ENCODE measurements around the gene APC2. TPM values are rescaled to one million over a fixed set of nuclear protein-coding genes. Genes with fewer than 3 reads are reported as not detected.

Gene APC2
- total RNA-seq, 1 donor from 2014 or later: 0.22 TPM

- Histone ChIP-seq H3K9me3 (replicated peaks) (no peaks in the 10 kb centered on the region), H3K27me3 (ENCODE audit: low read depth) (no peaks in the 10 kb centered on the region), H3K36me3 (peaks cover 91% of the 10 kb centered on the region), H3K4me3 (no peak overlapping the region), H3K4me1 (peaks cover 40% of the 10 kb centered on the region), H3K27ac (replicated peaks) (peak overlapping the region; percentile 84)
- DNase-seq: no peak
- intact Hi-C loops (cut with micrococcal nuclease): no loop called here
- TF ChIP-seq CTCF (IDR thresholded peaks at IDR 0.05; ENCODE audit: borderline replicate concordance): no peak
Measured at GRCh38 chr19:1430246-1430645, 19.7 kb upstream of the APC2 start.

- H3K36me3 ChIP-seq: peaks cover 88% of the 10 kb centered on the region
- H3K4me1 ChIP-seq: peaks cover 31% of the 10 kb centered on the region
- H3K27me3 ChIP-seq (ENCODE audit: low read depth): no peaks in the 10 kb centered on the region
- intact Hi-C loops (cut with micrococcal nuclease): no loop called here
- H3K27ac ChIP-seq (replicated peaks): no peak overlapping the region
- TF ChIP-seq CTCF (IDR thresholded peaks at IDR 0.05; ENCODE audit: borderline replicate concordance): no peak
- DNase-seq: no peak
- H3K9me3 ChIP-seq (replicated peaks): no peaks in the 10 kb centered on the region
- no peak overlapping the region for H3K4me3 ChIP-seq
Measured at GRCh38 chr19:1431759-1432506, 18.0 kb upstream of the APC2 start.

- Histone ChIP-seq H3K36me3 (peaks cover 82% of the 10 kb centered on the region), H3K4me3 (no peak overlapping the region)
Measured at GRCh38 chr19:1432507-1432887, 17.4 kb upstream of the APC2 start.

GRCh38 chr19:1433119-1434039 lies 16.5 kb upstream of the APC2 start:
- H3K27me3 ChIP-seq (ENCODE audit: low read depth): no peaks in the 10 kb centered on the region
- no peak for DNase-seq
- peaks cover 33% of the 10 kb centered on the region for H3K4me1 ChIP-seq
- no peak for TF ChIP-seq CTCF (IDR thresholded peaks at IDR 0.05; ENCODE audit: borderline replicate concordance)
- H3K27ac ChIP-seq (replicated peaks): no peak overlapping the region
- intact Hi-C loops (cut with micrococcal nuclease): no loop called here
- H3K4me3 ChIP-seq: no peak overlapping the region
- H3K36me3 ChIP-seq: peaks cover 73% of the 10 kb centered on the region
- H3K9me3 ChIP-seq (replicated peaks): no peaks in the 10 kb centered on the region

More at GRCh38 chr19:1432507-1432887, 17.4 kb upstream of the APC2 start:
- no peak overlapping the region for H3K27ac ChIP-seq (replicated peaks)
- H3K9me3 ChIP-seq (replicated peaks): no peaks in the 10 kb centered on the region
- TF ChIP-seq CTCF (IDR thresholded peaks at IDR 0.05; ENCODE audit: borderline replicate concordance): no peak
- intact Hi-C loops (cut with micrococcal nuclease): no loop called here
- no peak for DNase-seq
- H3K4me1 ChIP-seq: peaks cover 26% of the 10 kb centered on the region
- H3K27me3 ChIP-seq (ENCODE audit: low read depth): no peaks in the 10 kb centered on the region

- intact Hi-C loops (cut with micrococcal nuclease): no loop called here
- no peaks in the 10 kb centered on the region for H3K9me3 ChIP-seq (replicated peaks)
- DNase-seq: no peak
- H3K4me3 ChIP-seq: no peak overlapping the region
- peaks cover 34% of the 10 kb centered on the region for H3K4me1 ChIP-seq
- H3K36me3 ChIP-seq: peaks cover 67% of the 10 kb centered on the region
- H3K27me3 ChIP-seq (ENCODE audit: low read depth): no peaks in the 10 kb centered on the region
- no peak overlapping the region for H3K27ac ChIP-seq (replicated peaks)
- TF ChIP-seq CTCF (IDR thresholded peaks at IDR 0.05; ENCODE audit: borderline replicate concordance): no peak
Measured at GRCh38 chr19:1434040-1434366, 15.9 kb upstream of the APC2 start.

Measured in left ventricle myocardium inferior (tissue), 1 donor.